ACC112 (cell line): ENCODE results near the gene SMIM27.
"Not testable (repeated sequence)": the region's sequence is repeated elsewhere in the genome, so short reads cannot be mapped to it uniquely, and the experiment has no call there.

Source experiments
- H2AFZ ChIP-seq: fragments of 200-600 bp; sonication (generic); one replicate; pipeline ENCODE4 v1.6.0; 2017; ENCODE audit warnings: antibody characterized with exemption, low read length; ENCODE audit not compliant: unreplicated experiment
- H3K27ac ChIP-seq: fragments of 200-600 bp; sonication (generic); 2 replicates; pipeline ENCODE4 v1.5.1; 2014; ENCODE audit warnings: low read depth, mild to moderate bottlenecking, antibody characterized with exemption, low read length, moderate library complexity
- H3K27me3 ChIP-seq: fragments of 200-600 bp; sonication (generic); 2 replicates; pipeline ENCODE4 v1.6.1; 2014; ENCODE audit warnings: mild to moderate bottlenecking, antibody characterized with exemption, low read length, moderate library complexity, mixed read lengths; ENCODE audit not compliant: insufficient read depth
- H3K36me3 ChIP-seq: fragments of 200-600 bp; sonication (generic); 2 replicates; pipeline ENCODE4 v1.6.1; 2016; ENCODE audit warnings: mild to moderate bottlenecking, antibody characterized with exemption, low read length, moderate library complexity, mixed read lengths; ENCODE audit not compliant: insufficient read depth
- H3K4me1 ChIP-seq: fragments of 200-600 bp; sonication (generic); one replicate; pipeline ENCODE4 v1.6.1; 2016; ENCODE audit warnings: low read length, mixed read lengths; ENCODE audit not compliant: insufficient read depth, unreplicated experiment, control insufficient read depth
- H3K4me3 ChIP-seq: fragments of 200-600 bp; sonication (generic); 2 replicates; pipeline ENCODE4 v1.5.1; 2014; ENCODE audit warnings: mild to moderate bottlenecking, low read depth, low read length
- H3K79me2 ChIP-seq: fragments of 200-600 bp; sonication (generic); one replicate; pipeline ENCODE4 v1.6.0; 2016; ENCODE audit warnings: low read length; ENCODE audit not compliant: control insufficient read depth, unreplicated experiment, insufficient read depth

Gene SMIM27, protein sequence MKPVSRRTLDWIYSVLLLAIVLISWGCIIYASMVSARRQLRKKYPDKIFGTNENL

DNA sequence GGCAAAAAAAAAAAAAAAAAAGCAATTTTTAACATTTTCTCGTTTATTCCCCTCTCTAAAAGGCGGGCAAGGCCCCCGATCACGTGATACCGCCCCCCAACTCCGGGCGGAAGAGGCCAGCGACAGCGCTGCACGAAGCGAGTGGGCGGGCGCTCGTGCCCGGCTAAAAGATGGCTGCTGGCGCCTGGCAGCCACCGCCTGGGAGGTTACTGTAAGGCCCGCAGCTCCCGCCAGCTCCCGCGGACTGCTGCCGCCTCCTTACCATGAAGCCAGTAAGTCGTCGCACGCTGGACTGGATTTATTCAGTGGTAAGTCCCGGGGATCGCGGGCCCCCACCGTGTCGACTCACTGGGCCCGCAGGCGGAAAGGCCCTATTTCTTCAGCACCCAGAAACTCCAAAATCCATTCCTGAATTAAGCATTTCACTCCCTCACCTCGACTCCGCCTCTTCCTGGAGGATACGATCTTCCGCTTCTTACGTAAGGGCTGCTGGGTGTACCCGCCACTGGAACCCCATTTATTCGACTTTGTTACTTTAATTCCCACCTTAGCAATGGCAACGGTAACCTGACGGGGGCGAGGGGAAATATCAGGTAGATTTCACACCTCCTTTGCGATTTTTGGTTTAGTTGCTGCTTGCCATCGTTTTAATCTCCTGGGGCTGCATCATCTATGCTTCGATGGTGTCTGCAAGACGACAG, at the start of gene SMIM27, which contains the start of gene TOPORS:
Gene SMIM27, plus strand, starts transcription at position 156 of the 701 bp plus-strand sequence. Its CDS starts 108 bp downstream, at position 264.
Gene TOPORS, minus strand, starts transcription at position 415 of the 701 bp plus-strand sequence. Its CDS starts 150 bp downstream, at position 265.
- H3K36me3 ChIP-seq, result peaks cover 3% of the 10 kb centered on the region; the same call in 1 of the 2 replicates
- H3K4me3 ChIP-seq, result peak within 1 kb of the TSS; percentile 84
- peak within 1 kb of the TSS; percentile 87 for H3K27ac ChIP-seq
- H3K4me1 ChIP-seq, result peaks cover 16% of the 10 kb centered on the region
- H3K27me3 ChIP-seq, result no peaks in the 10 kb centered on the region
- H2AFZ ChIP-seq, result peak within 1 kb of the TSS; percentile 83
- peaks cover 47% of the 10 kb centered on the region for H3K79me2 ChIP-seq

DNA sequence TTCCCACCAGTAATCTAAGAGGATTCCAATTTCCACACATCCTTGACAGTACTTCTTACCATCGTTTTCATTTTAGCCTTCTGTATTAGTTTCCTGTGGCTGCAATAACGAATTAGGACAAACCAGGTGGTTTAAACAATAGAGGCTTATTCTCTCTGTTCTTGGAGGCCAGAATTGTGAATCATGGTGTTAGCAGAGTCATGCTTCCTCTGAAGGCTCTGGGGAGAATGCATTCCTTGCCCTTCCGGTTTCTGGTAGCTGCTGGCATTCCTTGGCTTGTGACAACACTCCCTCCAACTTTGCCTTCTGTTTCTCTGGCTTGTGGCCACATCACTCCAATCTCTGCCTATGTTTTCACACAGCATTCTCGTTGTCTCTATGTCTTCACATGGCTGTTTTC, 49.7 kb upstream of the SMIM27 start:
- Histone ChIP-seq H3K27me3 (no peaks in the 10 kb centered on the region), H2AFZ (no peak overlapping the region), H3K4me1 (peaks cover 53% of the 10 kb centered on the region), H3K36me3 (peaks cover 55% of the 10 kb centered on the region), H3K27ac (peak overlapping the region; percentile 89), H3K79me2 (peaks cover 70% of the 10 kb centered on the region), H3K4me3 (peak overlapping the region; percentile 38; the same call in 1 of the 2 replicates)

DNA sequence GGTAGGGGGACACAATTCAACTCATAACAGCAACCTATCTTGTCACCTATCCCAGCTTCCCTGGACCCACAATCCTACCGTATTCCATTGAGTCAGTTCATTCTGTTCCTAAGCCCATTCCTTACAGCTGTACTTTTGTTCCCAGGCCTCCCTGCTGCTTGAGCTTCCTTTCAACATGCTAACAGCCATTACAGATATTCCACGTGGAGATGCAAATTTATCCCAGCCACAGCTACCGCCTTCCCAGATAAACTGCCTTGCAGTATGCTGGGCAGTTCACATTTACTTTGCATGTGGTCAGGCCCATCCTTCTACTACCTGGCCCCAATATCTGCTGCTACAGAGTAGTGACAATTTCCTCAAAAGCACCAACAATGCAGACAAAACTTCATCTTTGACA, 49.1 kb upstream of the SMIM27 start:
- Histone ChIP-seq H3K4me3 (peak overlapping the region; percentile 31; the same call in 1 of the 2 replicates), H3K79me2 (peaks cover 75% of the 10 kb centered on the region), H2AFZ (no peak overlapping the region), H3K27me3 (no peaks in the 10 kb centered on the region), H3K4me1 (peaks cover 57% of the 10 kb centered on the region), H3K27ac (peak overlapping the region; percentile 89), H3K36me3 (peaks cover 51% of the 10 kb centered on the region)

DNA sequence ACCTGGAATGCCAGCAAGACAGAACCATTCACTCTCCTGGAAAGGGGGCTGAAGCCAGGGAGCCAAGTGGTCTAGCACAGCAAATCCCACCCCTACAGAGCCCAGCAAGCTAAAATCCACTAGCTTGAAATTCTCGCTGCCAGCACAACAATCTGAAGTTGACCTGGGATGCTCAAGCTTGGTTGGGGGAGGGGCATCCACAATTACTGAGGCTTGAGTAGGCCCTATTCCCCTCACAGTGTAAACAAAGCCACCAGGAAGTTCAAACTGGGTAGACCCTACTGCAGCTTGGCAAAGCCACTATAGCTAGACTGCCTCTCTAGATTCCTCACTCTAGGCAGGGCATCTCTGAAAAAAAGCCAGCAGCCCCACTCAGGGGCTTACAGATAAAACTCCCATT, 43.4 kb upstream of the SMIM27 start:
- peaks cover 82% of the 10 kb centered on the region for H3K79me2 ChIP-seq
- peaks cover 34% of the 10 kb centered on the region for H3K4me1 ChIP-seq
- no peaks in the 10 kb centered on the region for H3K27me3 ChIP-seq
- no peak overlapping the region for H2AFZ ChIP-seq
- H3K36me3 ChIP-seq, result peaks cover 14% of the 10 kb centered on the region
- H3K4me3 ChIP-seq, result no peak overlapping the region
- no peak overlapping the region for H3K27ac ChIP-seq

DNA sequence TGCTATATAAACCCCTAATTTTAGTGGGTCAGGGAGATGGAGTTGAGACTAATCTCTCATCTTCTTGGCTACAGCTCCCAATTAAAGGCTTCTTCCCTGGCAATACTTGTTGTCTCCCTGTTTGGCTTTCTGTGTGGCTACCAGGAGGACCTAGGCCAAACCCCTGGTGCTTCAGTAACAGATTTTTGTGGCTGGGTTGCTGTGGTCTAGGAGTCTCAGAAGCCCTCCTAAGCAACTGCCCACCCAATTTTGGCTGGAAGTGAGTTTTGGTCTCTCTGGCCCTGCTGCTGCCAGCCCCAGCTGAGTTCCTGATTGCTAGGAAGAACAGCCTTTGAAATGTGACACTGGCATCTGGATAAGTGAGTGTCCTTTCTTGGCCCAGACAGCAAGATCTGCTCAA, 35.9 kb upstream of the SMIM27 start:
- H3K27me3 ChIP-seq, result no peaks in the 10 kb centered on the region
- no peak overlapping the region for H2AFZ ChIP-seq
- H3K79me2 ChIP-seq, result peaks cover 91% of the 10 kb centered on the region
- no peak overlapping the region for H3K27ac ChIP-seq
- H3K36me3 ChIP-seq, result peaks cover 71% of the 10 kb centered on the region
- H3K4me3 ChIP-seq, result no peak overlapping the region
- no peaks in the 10 kb centered on the region for H3K4me1 ChIP-seq

DNA sequence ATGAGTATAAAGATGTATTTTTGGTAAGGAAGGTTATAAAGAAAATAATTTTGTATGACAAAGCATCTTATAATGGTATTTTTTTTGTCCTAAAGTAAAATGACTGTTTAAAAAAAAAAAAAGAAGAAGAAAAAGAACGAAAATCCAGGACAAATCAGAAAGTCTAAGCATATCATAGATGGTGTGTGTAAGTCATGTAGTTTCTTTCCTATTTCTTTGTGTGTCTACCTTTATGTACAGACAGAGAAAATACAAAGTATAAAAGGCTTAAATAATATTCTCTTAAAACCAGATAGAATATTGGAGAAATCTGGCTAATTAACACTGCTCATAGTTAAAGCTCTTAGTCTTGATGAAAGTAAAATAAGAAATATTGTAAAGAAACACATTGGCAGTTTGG, 33.9 kb upstream of the SMIM27 start:
- H3K4me3 ChIP-seq, result no peak overlapping the region
- no peak overlapping the region for H2AFZ ChIP-seq
- H3K4me1 ChIP-seq, result peaks cover 2% of the 10 kb centered on the region
- no peaks in the 10 kb centered on the region for H3K27me3 ChIP-seq
- peaks cover 97% of the 10 kb centered on the region for H3K79me2 ChIP-seq
- no peak overlapping the region for H3K27ac ChIP-seq
- H3K36me3 ChIP-seq, result peaks cover 91% of the 10 kb centered on the region

DNA sequence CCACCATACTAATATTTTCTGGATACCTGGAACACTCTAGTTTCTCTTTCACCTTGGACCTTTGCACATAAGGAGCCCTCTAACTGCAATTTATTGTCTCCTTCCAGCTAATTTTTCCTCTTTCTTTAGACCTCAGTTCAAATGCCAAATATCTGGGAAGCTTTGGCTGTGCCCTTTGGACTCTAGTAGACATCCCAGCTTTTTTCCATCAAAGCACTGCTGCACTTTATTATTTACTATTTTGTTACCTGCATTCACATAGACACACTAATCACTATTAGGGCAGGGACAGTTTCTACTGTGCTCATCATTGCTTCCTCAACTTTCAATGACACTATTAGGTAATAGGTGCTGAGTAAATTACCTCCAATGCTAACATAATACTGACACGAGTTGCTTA, 28.2 kb upstream of the SMIM27 start:
- no peaks in the 10 kb centered on the region for H3K27me3 ChIP-seq
- H3K27ac ChIP-seq, result no peak overlapping the region
- peaks cover 55% of the 10 kb centered on the region for H3K36me3 ChIP-seq
- H3K4me3 ChIP-seq, result peak overlapping the region; percentile 91
- H3K4me1 ChIP-seq, result peaks cover 18% of the 10 kb centered on the region
- H2AFZ ChIP-seq, result no peak overlapping the region
- H3K79me2 ChIP-seq, result peaks cover 77% of the 10 kb centered on the region

DNA sequence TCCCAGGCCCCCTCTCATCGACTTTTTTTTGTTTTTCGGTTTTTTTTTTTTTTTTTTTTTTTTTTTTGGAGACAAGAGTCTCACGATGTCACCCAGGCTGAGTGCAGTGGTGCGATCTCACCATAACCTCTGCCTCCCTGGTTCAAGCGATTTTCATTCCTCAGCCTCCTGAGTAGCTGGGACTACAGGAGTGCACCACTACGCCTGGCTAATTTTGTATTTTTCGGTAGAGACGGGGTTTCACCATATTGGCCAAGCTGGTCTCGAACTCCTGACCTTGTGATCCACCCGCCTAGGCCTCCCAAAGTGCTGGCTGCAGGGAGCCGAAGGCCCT, 27.6 kb upstream of the SMIM27 start:
- H3K27me3 ChIP-seq, H2AFZ ChIP-seq: not testable (repeated sequence)
- Histone ChIP-seq H3K27ac (peak overlapping the region; percentile 89; the same call in 1 of the 2 replicates), H3K4me3 (peak overlapping the region; percentile 91), H3K4me1 (peaks cover 24% of the 10 kb centered on the region), H3K79me2 (peaks cover 71% of the 10 kb centered on the region), H3K36me3 (peaks cover 48% of the 10 kb centered on the region)

DNA sequence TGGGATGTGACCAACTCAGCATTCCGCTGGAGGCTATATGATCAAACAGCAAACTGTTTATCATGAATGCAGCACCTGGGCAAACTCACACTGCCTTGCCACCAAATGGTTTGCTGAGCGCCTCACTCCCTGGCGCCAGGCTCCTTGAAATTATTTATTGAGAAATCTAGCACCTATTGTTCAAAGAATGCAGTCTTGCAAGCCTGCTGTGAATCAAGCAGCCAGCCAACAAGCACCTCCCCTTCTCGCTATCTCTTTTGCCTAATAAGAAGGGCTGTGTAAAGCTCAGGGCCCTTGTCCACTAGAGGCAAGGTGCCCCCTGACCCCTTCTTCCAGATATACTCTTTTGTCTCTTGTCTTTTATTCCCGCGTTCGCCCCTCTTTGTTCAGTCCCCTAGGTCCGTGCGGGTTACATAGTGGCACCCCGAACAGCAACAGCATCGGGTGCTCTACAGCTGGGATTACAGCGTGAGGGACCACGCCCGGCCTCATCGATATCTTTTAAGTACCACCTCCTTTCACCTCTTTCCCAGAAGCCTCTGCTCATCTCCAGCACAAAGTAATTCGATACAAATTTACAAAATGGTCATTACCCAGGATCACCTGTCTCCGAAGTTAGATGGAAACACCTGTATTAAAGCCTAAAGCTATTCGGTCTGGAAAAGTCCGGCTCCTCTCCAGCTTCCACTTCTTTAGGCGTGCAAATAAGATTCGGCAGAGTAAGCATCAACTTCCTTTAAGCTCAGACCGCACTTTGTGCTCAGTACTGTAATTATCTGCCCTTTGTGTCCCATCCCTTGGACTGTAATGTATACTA, 27.0 kb upstream of the SMIM27 start:
- Histone ChIP-seq H3K4me1 (peaks cover 25% of the 10 kb centered on the region), H3K4me3 (peak overlapping the region; percentile 91), H2AFZ (no peak overlapping the region), H3K27me3 (no peaks in the 10 kb centered on the region), H3K79me2 (peaks cover 66% of the 10 kb centered on the region), H3K36me3 (peaks cover 43% of the 10 kb centered on the region), H3K27ac (peak overlapping the region; percentile 89)

DNA sequence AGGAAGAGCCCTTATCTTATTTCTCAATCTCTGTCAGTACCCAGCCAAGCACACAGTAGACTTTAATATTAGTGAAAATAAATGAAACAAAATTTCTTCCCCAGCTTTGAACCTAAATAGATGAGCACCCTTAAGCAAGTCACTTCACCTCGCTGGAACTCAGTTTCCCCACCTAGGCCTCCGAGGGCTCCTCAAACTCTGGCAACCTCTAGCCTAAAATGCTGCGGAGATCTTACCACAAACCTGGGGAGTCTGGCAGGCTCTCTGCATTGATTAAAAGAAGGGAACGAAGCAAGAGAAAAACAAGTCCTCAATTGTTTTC, 26.5 kb upstream of the SMIM27 start:
- H3K27me3 ChIP-seq, result no peaks in the 10 kb centered on the region
- peaks cover 60% of the 10 kb centered on the region for H3K79me2 ChIP-seq
- peak overlapping the region; percentile 91 for H3K4me3 ChIP-seq
- H2AFZ ChIP-seq, result no peak overlapping the region
- H3K36me3 ChIP-seq, result peaks cover 37% of the 10 kb centered on the region
- peaks cover 25% of the 10 kb centered on the region for H3K4me1 ChIP-seq
- H3K27ac ChIP-seq, result peak overlapping the region; percentile 89
